IMR-90 (cell line): Measurements from ENCODE around the gene TRIM47. TPM values are rescaled to one million over a fixed set of nuclear protein-coding genes. Genes with fewer than 3 reads are reported as not detected.

Experiments
- ATAC-seq: fragments of 200-7000 bp; cut with Tn5 transposase; 2 replicates; pipeline ENCODE4 v1.9.1; 2020; ENCODE audit warnings: low read depth, mild to moderate bottlenecking, moderate library complexity
- BruUV-seq: library from RNA; stranded (reverse); fragments of 400-500 nt; replicated peaks from 2 replicates; lab custom pipeline; 2021; lab: Mats Ljungman, UMichigan
- CTCF ChIA-PET: fragments of 300-600 bp; formaldehyde crosslinking; extraction: SDS; loops from one replicate; lab custom pipeline; 2021; ENCODE audit warnings: antibody characterized with exemption; lab: Yijun Ruan, JAX
- POLR2A ChIA-PET: fragments of 300-600 bp; sonication (Branson Sonifier 250); formaldehyde crosslinking; loops from one replicate; lab custom pipeline; 2022; ENCODE audit warnings: antibody characterized with exemption; ENCODE audit not compliant: unreplicated experiment; lab: Charles Lee
- DNase-seq: peaks from one replicate; pipeline ENCODE4 v3.0.0; 2013
- H2AFZ ChIP-seq: replicated peaks from 2 replicates; pipeline ENCODE3; 2013; ENCODE audit warnings: low read length, mild to moderate bottlenecking; ENCODE audit not compliant: poor library complexity
- H2AK5ac ChIP-seq: 2 replicates; pipeline ENCODE4 v1.6.1; 2013; ENCODE audit warnings: low read depth, low read length, inconsistent platforms
- H2AK9ac ChIP-seq: replicated peaks from 2 replicates; pipeline ENCODE3; 2013; ENCODE audit warnings: mild to moderate bottlenecking, low read depth, low read length, moderate library complexity; ENCODE audit not compliant: poor library complexity
- H2BK120ac ChIP-seq: 2 replicates; pipeline ENCODE4 v1.6.1; 2013; ENCODE audit warnings: low read depth, low read length, inconsistent platforms
- H2BK15ac ChIP-seq: 3 replicates; pipeline ENCODE4 v1.6.1; 2013; ENCODE audit warnings: low read depth, low read length, inconsistent platforms
- H2BK20ac ChIP-seq: 2 replicates; pipeline ENCODE4 v1.6.1; 2013; ENCODE audit warnings: low read depth, mild to moderate bottlenecking, inconsistent platforms, low read length, moderate library complexity
- H2BK5ac ChIP-seq: 2 replicates; pipeline ENCODE4 v1.6.1; 2013; ENCODE audit warnings: mild to moderate bottlenecking, low read depth, low read length, inconsistent platforms; ENCODE audit not compliant: poor library complexity, severe bottlenecking
- H3K14ac ChIP-seq: replicated peaks from 2 replicates; pipeline ENCODE4 v1.6.1; 2013; ENCODE audit warnings: low read depth, low read length, inconsistent platforms
- H3K18ac ChIP-seq: 2 replicates; pipeline ENCODE4 v1.6.1; 2013; ENCODE audit warnings: low read depth, low read length, control low read depth
- H3K23ac ChIP-seq: 2 replicates; pipeline ENCODE4 v1.6.1; 2013; ENCODE audit warnings: low read depth, low read length, inconsistent platforms
- H3K27ac ChIP-seq: 2 replicates; pipeline ENCODE4 v1.5.1; 2013; ENCODE audit warnings: mild to moderate bottlenecking, control low read depth, low read length; ENCODE audit not compliant: insufficient read depth
- H3K27me3 ChIP-seq: 2 replicates; pipeline ENCODE4 v1.6.1; 2013; ENCODE audit warnings: low read length; ENCODE audit not compliant: control insufficient read depth, insufficient read depth
- H3K36me3 ChIP-seq: 2 replicates; pipeline ENCODE4 v1.6.1; 2013; ENCODE audit warnings: low read length, mixed read lengths; ENCODE audit not compliant: control insufficient read depth, insufficient read depth
- H3K4ac ChIP-seq: 2 replicates; pipeline ENCODE4 v1.6.1; 2013; ENCODE audit warnings: low read depth, low read length, inconsistent platforms
- H3K4me1 ChIP-seq: 2 replicates; pipeline ENCODE4 v1.6.1; 2013; ENCODE audit warnings: low read length, mixed read lengths; ENCODE audit not compliant: control insufficient read depth, insufficient read depth
- H3K4me2 ChIP-seq: 2 replicates; pipeline ENCODE4 v1.6.1; 2013; ENCODE audit warnings: low read depth, mild to moderate bottlenecking, control low read depth, low read length, moderate library complexity
- H3K4me3 ChIP-seq: 2 replicates; pipeline ENCODE4 v1.5.1; 2013; ENCODE audit warnings: low read depth, mild to moderate bottlenecking, control low read depth, low read length, moderate library complexity; ENCODE audit not compliant: insufficient read depth
- H3K56ac ChIP-seq: 2 replicates; pipeline ENCODE4 v1.6.1; 2013; ENCODE audit warnings: low read length, inconsistent platforms; ENCODE audit not compliant: insufficient read depth; ENCODE audit errors: extremely low read depth
- H3K79me1 ChIP-seq, 2 experiments: 2 replicates each; pipeline ENCODE4 v1.6.1; 2013; ENCODE audit warnings: low read length in 2 of 2, inconsistent platforms in 1 of 2, low read depth in 1 of 2
- H3K9ac ChIP-seq: 2 replicates; pipeline ENCODE4 v1.6.1; 2013; ENCODE audit warnings: low read depth, low read length, control low read depth
- H3K9me1 ChIP-seq: 2 replicates; pipeline ENCODE4 v1.6.1; 2013; ENCODE audit warnings: low read length, inconsistent platforms; ENCODE audit not compliant: insufficient read depth
- H3K9me3 ChIP-seq: 2 replicates; pipeline ENCODE4 v1.6.1; 2013; ENCODE audit warnings: low read length; ENCODE audit not compliant: control insufficient read depth, insufficient read depth
- H4K20me1 ChIP-seq: 2 replicates; pipeline ENCODE4 v1.6.1; 2013; ENCODE audit warnings: low read length, inconsistent platforms; ENCODE audit not compliant: insufficient read depth
- H4K5ac ChIP-seq: 2 replicates; pipeline ENCODE4 v1.6.1; 2013; ENCODE audit warnings: mild to moderate bottlenecking, low read depth, low read length, control low read depth
- H4K8ac ChIP-seq, 2 experiments: 2 replicates each; pipeline ENCODE4 v1.6.1; 2013; ENCODE audit warnings: low read depth in 2 of 2, low read length in 2 of 2, control low read depth in 1 of 2, inconsistent platforms in 1 of 2
- H4K91ac ChIP-seq: 2 replicates; pipeline ENCODE4 v1.6.1; 2013; ENCODE audit warnings: low read depth, low read length, inconsistent platforms; ENCODE audit not compliant: insufficient read depth
- CHD1 ChIP-seq: IDR thresholded peaks from 2 replicates; pipeline ENCODE4 v1.6.1; 2012; ENCODE audit warnings: low read depth, low read length, improper control_type of control experiment
- CTCF ChIP-seq: conservative IDR thresholded peaks from 2 replicates; pipeline ENCODE4 v1.5.1; 2012; ENCODE audit warnings: mild to moderate bottlenecking, low read depth, low read length, improper control_type of control experiment
- MAZ ChIP-seq: IDR thresholded peaks from 2 replicates; pipeline ENCODE4 v1.6.1; 2012; ENCODE audit warnings: low read depth, mild to moderate bottlenecking, low read length, improper control_type of control experiment, moderate library complexity, borderline replicate concordance
- RAD21 ChIP-seq: IDR thresholded peaks from 2 replicates; pipeline ENCODE4 v1.6.1; 2012; ENCODE audit warnings: low read length, improper control_type of control experiment
- WGBS, 2 experiments: methylation state at CpG; one replicate each; pipeline versions ENCODE4 v1.1.5 to v1.1.7; 2013; ENCODE audit warnings: missing lambda C conversion rate in 2 of 2; ENCODE audit not compliant: insufficient read length in 1 of 2; ENCODE audit errors: extremely low coverage in 2 of 2; 5-methylcytosine and 5-hydroxymethylcytosine counted together
- dilution Hi-C: fragments of 300-500 bp; cut with HindIII; formaldehyde crosslinking; loops from one replicate; pipeline ENCODE4 v1.14.3; 2018; ENCODE audit warnings: low sequenced_read_pairs; ENCODE audit not compliant: unreplicated experiment
- in situ Hi-C: fragments of 300-500 bp; cut with MboI; formaldehyde crosslinking; loops from 3 replicates; pipeline ENCODE4 v1.14.3; 2019; ENCODE audit warnings: low sequenced_read_pairs, inconsistent platforms, mixed read lengths
- intact Hi-C: fragments of 100-400 bp; cut with micrococcal nuclease; formaldehyde crosslinking; loops from 2 replicates; pipeline ENCODE4 v1.10.0; 2022
- polyA plus RNA-seq, 3 experiments: library from polyadenylated mRNA; depleted of rRNA; stranded (reverse); fragments of >200 nt; gene quantifications; 2 replicates each; pipeline ENCODE4 v1.2.3, GENCODE V29; 2012; ENCODE audit warnings: low replicate concordance in 1 of 3
- total RNA-seq: library from RNA; depleted of rRNA; stranded (reverse); fragments of >200 nt; gene quantifications from 2 replicates; pipeline ENCODE4 v1.2.3, GENCODE V29; 2012

The TRIM47 gene
- total and polyA plus RNA-seq, 2 of the 4 experiments (the other 2 are of a cell fraction), result 1.4 to 7.5 TPM

- Histone ChIP-seq H2AFZ (peak overlapping the region; percentile 14), H3K27me3 (no peaks in the 10 kb centered on the region), H3K27ac (peak overlapping the region; percentile 39), H3K9ac (no peak overlapping the region), H3K4me3 (no peak overlapping the region), H2BK5ac (no peak overlapping the region), H4K5ac (no peak overlapping the region), H3K9me1 (0 out of 2 replicates have a peak, but pooled peaks cover 7% of the 10 kb centered on the region), H4K20me1 (no peaks in the 10 kb centered on the region), H3K4me1 (peaks cover 12% of the 10 kb centered on the region), H3K4me2 (peak overlapping the region; percentile 47), H4K8ac (peak overlapping the region; percentile 17 to 23; a peak in 3 of 4 replicates), H2BK20ac (peak overlapping the region; percentile 47; the same call in 1 of the 2 replicates), H3K56ac (no peak overlapping the region), H3K18ac (no peak overlapping the region), H2AK9ac (peak overlapping the region; percentile 2), H2AK5ac (peak overlapping the region; percentile 20), H3K9me3 (no peaks in the 10 kb centered on the region), H2BK15ac (peak overlapping the region; percentile 29; the same call in 1 of the 3 replicates), H3K79me1 (peaks cover 0 to under 1% of the 10 kb centered on the region in 2 experiments; a peak in 1 of 4 replicates), H3K4ac (peak overlapping the region; percentile 78), H3K23ac (no peak overlapping the region; the same call in 1 of the 2 replicates), H3K14ac (peak overlapping the region; percentile 71; the same call in 1 of the 2 replicates), H2BK120ac (peak overlapping the region; percentile 23; the same call in 1 of the 2 replicates), H4K91ac (no peak overlapping the region), H3K36me3 (no peaks in the 10 kb centered on the region)
- peak; percentile 92 for DNase-seq
- peak; percentile 2; the same call in 1 of the 2 replicates for TF ChIP-seq RAD21
- no peak for TF ChIP-seq CHD1
- TF ChIP-seq CTCF, result no peak
- peak; percentile 8; the same call in 1 of the 2 replicates for TF ChIP-seq MAZ
- ChIA-PET CTCF (interaction anchor here (0.6 kb wide), 1 partner anchor 61 kb away, joined by 5 read pairs; no protein-coding TSS in a partner anchor), POLR2A (interaction anchor here (0.6 to 1.0 kb wide), 3 partner anchors 9 to 88 kb away, joined by 3 to 13 read pairs (median 3); partner anchors contain the start of gene WBP2)
- dilution Hi-C loops (no loop called here), in situ Hi-C loops (no loop called here), intact Hi-C loops (no loop called here)
- BruUV-seq, result no TSS peak
- WGBS, 2 experiments, result 11% methylated on average over 3 of the region's 8 CpGs; no CpG with 5 or more reads in 1 of the 2 experiments
- ATAC-seq, result peak; percentile 83
These were observed 13.9 kb downstream of the TRIM47 start for GRCh38 chr17:75864448-75864871.
